Measurements from ENCODE around the gene KCNH8.

The KCNH8 gene

DNA sequence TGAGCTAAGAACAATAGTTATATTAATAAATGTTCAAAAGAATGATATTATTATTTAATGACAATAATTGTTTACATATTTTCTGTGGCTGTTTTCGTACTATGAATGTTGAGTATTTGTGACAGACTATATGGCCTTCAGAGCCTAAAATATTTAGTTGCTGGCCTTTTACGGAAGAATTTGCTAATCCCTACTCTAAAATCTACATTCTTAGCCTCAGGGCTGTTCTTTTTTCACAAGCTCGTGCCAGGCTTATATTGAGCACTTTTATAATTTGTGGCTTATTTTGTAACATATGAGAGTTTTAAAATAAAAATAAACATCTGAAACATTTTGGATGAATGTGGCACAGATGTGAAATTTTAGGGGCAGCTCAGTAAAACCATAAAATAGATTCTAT, 79.9 kb downstream of the KCNH8 start:
- no peak for TF ChIP-seq YY1 (IDR thresholded peaks at IDR 0.05; ENCODE audit: low read depth)
- no peak for TF ChIP-seq EP300 (IDR thresholded peaks at IDR 0.05; ENCODE audit: borderline replicate concordance)
- TF ChIP-seq CEBPB (IDR thresholded peaks at IDR 0.05), result no peak
- TF ChIP-seq TAF1 (IDR thresholded peaks at IDR 0.05; ENCODE audit: low read depth), result no peak
- TF ChIP-seq FOXM1 (IDR thresholded peaks at IDR 0.05; ENCODE audit: borderline replicate concordance, low read depth), result no peak
- TF ChIP-seq TCF12 (IDR thresholded peaks at IDR 0.05; ENCODE audit: low read depth), result no peak
- TF ChIP-seq, protein P1, sequence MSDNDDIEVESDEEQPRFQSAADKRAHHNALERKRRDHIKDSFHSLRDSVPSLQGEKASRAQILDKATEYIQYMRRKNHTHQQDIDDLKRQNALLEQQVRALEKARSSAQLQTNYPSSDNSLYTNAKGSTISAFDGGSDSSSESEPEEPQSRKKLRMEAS (IDR thresholded peaks at IDR 0.05), result no peak
- TF ChIP-seq, protein P2, sequence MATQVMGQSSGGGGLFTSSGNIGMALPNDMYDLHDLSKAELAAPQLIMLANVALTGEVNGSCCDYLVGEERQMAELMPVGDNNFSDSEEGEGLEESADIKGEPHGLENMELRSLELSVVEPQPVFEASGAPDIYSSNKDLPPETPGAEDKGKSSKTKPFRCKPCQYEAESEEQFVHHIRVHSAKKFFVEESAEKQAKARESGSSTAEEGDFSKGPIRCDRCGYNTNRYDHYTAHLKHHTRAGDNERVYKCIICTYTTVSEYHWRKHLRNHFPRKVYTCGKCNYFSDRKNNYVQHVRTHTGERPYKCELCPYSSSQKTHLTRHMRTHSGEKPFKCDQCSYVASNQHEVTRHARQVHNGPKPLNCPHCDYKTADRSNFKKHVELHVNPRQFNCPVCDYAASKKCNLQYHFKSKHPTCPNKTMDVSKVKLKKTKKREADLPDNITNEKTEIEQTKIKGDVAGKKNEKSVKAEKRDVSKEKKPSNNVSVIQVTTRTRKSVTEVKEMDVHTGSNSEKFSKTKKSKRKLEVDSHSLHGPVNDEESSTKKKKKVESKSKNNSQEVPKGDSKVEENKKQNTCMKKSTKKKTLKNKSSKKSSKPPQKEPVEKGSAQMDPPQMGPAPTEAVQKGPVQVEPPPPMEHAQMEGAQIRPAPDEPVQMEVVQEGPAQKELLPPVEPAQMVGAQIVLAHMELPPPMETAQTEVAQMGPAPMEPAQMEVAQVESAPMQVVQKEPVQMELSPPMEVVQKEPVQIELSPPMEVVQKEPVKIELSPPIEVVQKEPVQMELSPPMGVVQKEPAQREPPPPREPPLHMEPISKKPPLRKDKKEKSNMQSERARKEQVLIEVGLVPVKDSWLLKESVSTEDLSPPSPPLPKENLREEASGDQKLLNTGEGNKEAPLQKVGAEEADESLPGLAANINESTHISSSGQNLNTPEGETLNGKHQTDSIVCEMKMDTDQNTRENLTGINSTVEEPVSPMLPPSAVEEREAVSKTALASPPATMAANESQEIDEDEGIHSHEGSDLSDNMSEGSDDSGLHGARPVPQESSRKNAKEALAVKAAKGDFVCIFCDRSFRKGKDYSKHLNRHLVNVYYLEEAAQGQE (IDR thresholded peaks at IDR 0.05; ENCODE audit: low read depth), result no peak

DNA sequence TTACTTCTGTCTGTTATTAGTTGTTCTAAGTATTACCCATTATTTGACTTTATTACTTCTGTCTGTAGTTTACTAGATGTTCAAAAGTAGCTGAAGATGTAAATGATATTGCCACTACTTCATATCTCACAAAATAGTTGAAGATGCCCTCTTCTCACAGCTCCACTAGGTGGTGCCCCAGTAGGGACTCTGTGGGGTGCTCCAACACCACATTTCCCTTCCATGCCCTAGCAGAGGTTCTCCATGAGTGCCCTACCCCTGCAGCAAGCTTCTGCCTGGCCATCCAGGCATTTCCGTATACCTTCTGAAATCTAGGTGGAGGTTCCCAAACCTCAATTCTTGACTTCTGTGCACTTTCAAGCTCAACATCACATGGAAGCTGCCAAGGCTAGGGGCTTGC, 80.8 kb downstream of the KCNH8 start:
- TF ChIP-seq RAD21 (IDR thresholded peaks at IDR 0.05; ENCODE audit: low read depth) (no peak), CEBPB (IDR thresholded peaks at IDR 0.05) (no peak), TEAD4 (IDR thresholded peaks at IDR 0.05) (no peak), EGR1 (IDR thresholded peaks at IDR 0.05) (no peak), TCF12 (IDR thresholded peaks at IDR 0.05; ENCODE audit: low read depth) (no peak), CREB1 (IDR thresholded peaks at IDR 0.05; ENCODE audit: low read depth) (no peak), EP300 (IDR thresholded peaks at IDR 0.05; ENCODE audit: borderline replicate concordance) (no peak), NFIC (IDR thresholded peaks at IDR 0.05) (no peak), YY1 (IDR thresholded peaks at IDR 0.05; ENCODE audit: low read depth) (no peak), ZBTB7A (IDR thresholded peaks at IDR 0.05; ENCODE audit: low read depth) (no peak)
- TF ChIP-seq, protein P3, sequence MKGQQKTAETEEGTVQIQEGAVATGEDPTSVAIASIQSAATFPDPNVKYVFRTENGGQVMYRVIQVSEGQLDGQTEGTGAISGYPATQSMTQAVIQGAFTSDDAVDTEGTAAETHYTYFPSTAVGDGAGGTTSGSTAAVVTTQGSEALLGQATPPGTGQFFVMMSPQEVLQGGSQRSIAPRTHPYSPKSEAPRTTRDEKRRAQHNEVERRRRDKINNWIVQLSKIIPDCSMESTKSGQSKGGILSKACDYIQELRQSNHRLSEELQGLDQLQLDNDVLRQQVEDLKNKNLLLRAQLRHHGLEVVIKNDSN (IDR thresholded peaks at IDR 0.05), result no peak
- TF ChIP-seq, protein P1 (IDR thresholded peaks at IDR 0.05), result no peak

DNA sequence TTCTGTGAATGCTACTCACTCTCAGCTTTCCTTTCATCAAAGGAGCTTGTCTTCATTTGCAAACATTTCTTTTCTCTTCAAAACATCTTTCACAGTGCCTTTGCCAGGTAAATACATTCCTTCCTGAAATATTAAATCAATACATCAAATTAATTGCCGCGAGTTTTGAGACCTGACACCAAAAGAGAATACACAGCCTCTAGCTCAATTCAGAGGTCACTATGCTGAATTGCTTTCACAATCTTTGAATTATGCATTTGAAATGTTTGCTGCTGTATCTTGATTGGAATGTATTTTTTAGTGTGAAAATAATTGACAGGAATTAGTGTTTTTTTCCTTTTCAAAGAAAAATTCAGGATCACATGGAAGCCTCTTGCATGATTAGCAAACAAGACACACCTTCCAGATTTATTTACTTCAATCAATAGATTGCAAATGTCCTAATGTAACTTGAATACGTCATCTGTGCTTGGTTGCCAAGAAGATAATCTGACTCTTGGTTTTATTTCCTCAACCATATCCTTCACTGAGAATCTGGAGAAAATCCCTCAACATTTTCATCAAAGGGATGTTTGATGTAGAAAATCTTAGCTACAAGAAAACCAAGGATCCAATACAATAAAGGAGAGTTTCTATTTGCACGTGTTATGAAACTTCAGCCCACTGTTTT, 83.6 kb downstream of the KCNH8 start:
- TF ChIP-seq, protein P3 (IDR thresholded peaks at IDR 0.05), result no peak
- TF ChIP-seq TCF12 (IDR thresholded peaks at IDR 0.05; ENCODE audit: low read depth) (no peak), NFIC (IDR thresholded peaks at IDR 0.05) (no peak), RAD21 (IDR thresholded peaks at IDR 0.05; ENCODE audit: low read depth) (no peak), ZBTB7A (IDR thresholded peaks at IDR 0.05; ENCODE audit: low read depth) (no peak), CREB1 (IDR thresholded peaks at IDR 0.05; ENCODE audit: low read depth) (no peak)

DNA sequence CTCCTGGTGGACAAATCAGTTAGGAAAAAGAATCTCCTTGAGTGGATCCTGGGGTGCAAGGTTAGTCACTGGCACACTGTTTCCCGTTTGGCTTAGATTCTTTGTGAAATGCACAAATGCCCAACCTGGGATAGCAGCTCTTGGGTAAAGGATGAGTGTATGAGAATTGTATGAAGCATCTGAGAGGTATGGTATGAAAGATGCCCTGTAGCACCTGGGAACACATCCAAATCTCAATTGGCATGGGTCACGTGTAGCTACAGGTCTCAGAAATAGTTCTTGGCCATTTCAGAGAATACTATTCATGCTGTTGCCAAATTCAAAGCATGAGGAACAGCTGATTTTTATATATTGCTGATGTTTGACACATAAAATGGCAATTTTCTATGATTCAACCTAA, 84.3 kb downstream of the KCNH8 start:
- no peak for TF ChIP-seq RAD21 (IDR thresholded peaks at IDR 0.05; ENCODE audit: low read depth)
- TF ChIP-seq YY1 (IDR thresholded peaks at IDR 0.05; ENCODE audit: low read depth), result no peak
- TF ChIP-seq, protein P2 (IDR thresholded peaks at IDR 0.05; ENCODE audit: low read depth), result no peak
- TF ChIP-seq, protein P3 (IDR thresholded peaks at IDR 0.05), result no peak
- TF ChIP-seq ZBTB7A (IDR thresholded peaks at IDR 0.05; ENCODE audit: low read depth), result no peak
- TF ChIP-seq TAF1 (IDR thresholded peaks at IDR 0.05; ENCODE audit: low read depth), result no peak
- TF ChIP-seq, protein P1 (IDR thresholded peaks at IDR 0.05), result no peak
- no peak for TF ChIP-seq CEBPB (IDR thresholded peaks at IDR 0.05)
- no peak for TF ChIP-seq TCF12 (IDR thresholded peaks at IDR 0.05; ENCODE audit: low read depth)
- no peak for TF ChIP-seq EGR1 (IDR thresholded peaks at IDR 0.05)
- TF ChIP-seq CREB1 (IDR thresholded peaks at IDR 0.05; ENCODE audit: low read depth), result no peak
- TF ChIP-seq TEAD4 (IDR thresholded peaks at IDR 0.05), result no peak
- TF ChIP-seq FOXM1 (IDR thresholded peaks at IDR 0.05; ENCODE audit: borderline replicate concordance, low read depth), result no peak
- TF ChIP-seq EP300 (IDR thresholded peaks at IDR 0.05; ENCODE audit: borderline replicate concordance), result no peak
- TF ChIP-seq NFIC (IDR thresholded peaks at IDR 0.05), result no peak

DNA sequence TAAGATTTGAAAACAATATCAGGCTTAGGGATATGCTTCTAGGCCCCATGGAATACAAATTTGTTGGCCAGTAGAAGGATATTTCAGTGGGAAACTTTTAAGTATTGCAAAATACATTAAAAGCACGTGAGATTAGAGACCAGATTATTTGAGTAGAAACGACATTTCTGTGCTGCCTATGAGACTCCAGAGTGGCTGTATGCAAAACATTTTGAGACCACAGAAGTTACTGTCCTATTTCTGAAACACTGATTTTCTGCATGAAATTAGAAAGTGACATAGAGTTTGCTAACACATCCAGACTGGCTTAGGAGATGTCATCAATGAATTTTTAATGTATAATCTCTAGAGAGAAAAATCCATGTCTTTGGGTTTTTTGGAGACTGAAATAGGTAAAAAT, 99.8 kb downstream of the KCNH8 start:
- TF ChIP-seq EGR1 (IDR thresholded peaks at IDR 0.05), result no peak
- TF ChIP-seq ZBTB7A (IDR thresholded peaks at IDR 0.05; ENCODE audit: low read depth), result no peak
- no peak for TF ChIP-seq TAF1 (IDR thresholded peaks at IDR 0.05; ENCODE audit: low read depth)
- TF ChIP-seq RAD21 (IDR thresholded peaks at IDR 0.05; ENCODE audit: low read depth), result no peak
- no peak for TF ChIP-seq TEAD4 (IDR thresholded peaks at IDR 0.05)
- TF ChIP-seq EP300 (IDR thresholded peaks at IDR 0.05; ENCODE audit: borderline replicate concordance), result no peak
- TF ChIP-seq FOXM1 (IDR thresholded peaks at IDR 0.05; ENCODE audit: borderline replicate concordance, low read depth), result no peak
- TF ChIP-seq NFIC (IDR thresholded peaks at IDR 0.05), result no peak
- no peak for TF ChIP-seq YY1 (IDR thresholded peaks at IDR 0.05; ENCODE audit: low read depth)
- TF ChIP-seq TCF12 (IDR thresholded peaks at IDR 0.05; ENCODE audit: low read depth), result no peak
- no peak for TF ChIP-seq CEBPB (IDR thresholded peaks at IDR 0.05)
- TF ChIP-seq, protein P2 (IDR thresholded peaks at IDR 0.05; ENCODE audit: low read depth), result no peak
- TF ChIP-seq CREB1 (IDR thresholded peaks at IDR 0.05; ENCODE audit: low read depth), result no peak
- TF ChIP-seq, protein P1 (IDR thresholded peaks at IDR 0.05), result no peak
- TF ChIP-seq, protein P3 (IDR thresholded peaks at IDR 0.05), result no peak
